H1 (cell line): ENCODE data around the gene GSTT4.

Experiments
- PHF8 ChIP-seq: fragments of 200-600 bp; sonication (generic); conservative IDR thresholded peaks from 2 replicates; pipeline ENCODE4 v1.7.1; 2012; ENCODE audit warnings: low read depth, mild to moderate bottlenecking, inconsistent platforms, low read length, moderate library complexity
- POLR2A ChIP-seq, 2 experiments: IDR thresholded peaks; 1 replicate in 1 of 2; 2 replicates in 1 of 2; pipeline ENCODE4 v1.6.1; 2011; ENCODE audit warnings: low read depth in 2 of 2, low read length in 2 of 2, mild to moderate bottlenecking in 2 of 2; ENCODE audit errors: control extremely low read depth in 1 of 2
- POLR2AphosphoS5 ChIP-seq: IDR thresholded peaks from 2 replicates; pipeline ENCODE4 v1.6.1; 2011; ENCODE audit warnings: low read depth, low read length
- RAD21 ChIP-seq, 2 experiments: IDR thresholded peaks in 1 of 2; conservative IDR thresholded peaks in 1 of 2; 2 replicates each; pipeline ENCODE4 v1.6.1; 2011; ENCODE audit warnings: low read depth in 2 of 2, low read length in 2 of 2, improper control_type of control experiment in 1 of 2, inconsistent platforms in 1 of 2, mild to moderate bottlenecking in 1 of 2, moderate library complexity in 1 of 2
- SIN3A ChIP-seq, 2 experiments: IDR thresholded peaks in 1 of 2; conservative IDR thresholded peaks in 1 of 2; 2 replicates each; pipeline ENCODE4 v1.6.1; 2011 to 2012; ENCODE audit warnings: low read length in 2 of 2, improper control_type of control experiment in 1 of 2, low read depth in 1 of 2, mild to moderate bottlenecking in 1 of 2
- TAF1 ChIP-seq: IDR thresholded peaks from 2 replicates; pipeline ENCODE4 v1.6.1; 2011; ENCODE audit warnings: mild to moderate bottlenecking, low read depth, low read length
- ZNF274 ChIP-seq: IDR thresholded peaks from 2 replicates; pipeline ENCODE4 v1.7.0; 2012; ENCODE audit warnings: low read length, borderline replicate concordance; ENCODE audit errors: extremely low read depth
- TF ChIP-seq, protein P1 (sequence below), 3 experiments: IDR thresholded peaks; 1 replicate in 2 of 3; 2 replicates in 1 of 3; pipeline versions ENCODE4 v1.5.1 to v1.6.1; 2011; ENCODE audit warnings: low read length in 3 of 3, mild to moderate bottlenecking in 3 of 3, inconsistent platforms in 2 of 3, low read depth in 1 of 3, moderate library complexity in 1 of 3; ENCODE audit not compliant: insufficient read depth in 1 of 3; ENCODE audit errors: control extremely low read depth in 1 of 3

GRCh38 chr22:24054356-24054755 is 49.1 kb upstream of the GSTT4 start:
- TF ChIP-seq POLR2AphosphoS5 (no peak), POLR2A (IDR thresholded peaks at IDR 0.05; ENCODE audit: control extremely low read depth in 1 of 2, low read depth in 2 of 2, low read length in 2 of 2) (no peak), PHF8 (no peak), TAF1 (no peak), ZNF274 (no peak), RAD21 (IDR thresholded peaks at IDR 0.05 in 1 of 2, conservative IDR thresholded peaks at IDR 0.05 in 1 of 2; ENCODE audit: low read depth in 2 of 2, low read length in 2 of 2) (no peak), SIN3A (conservative IDR thresholded peaks at IDR 0.05 in 1 of 2, IDR thresholded peaks at IDR 0.05 in 1 of 2; ENCODE audit: low read depth in 1 of 2, low read length in 2 of 2) (no peak)
- TF ChIP-seq, protein P1, sequence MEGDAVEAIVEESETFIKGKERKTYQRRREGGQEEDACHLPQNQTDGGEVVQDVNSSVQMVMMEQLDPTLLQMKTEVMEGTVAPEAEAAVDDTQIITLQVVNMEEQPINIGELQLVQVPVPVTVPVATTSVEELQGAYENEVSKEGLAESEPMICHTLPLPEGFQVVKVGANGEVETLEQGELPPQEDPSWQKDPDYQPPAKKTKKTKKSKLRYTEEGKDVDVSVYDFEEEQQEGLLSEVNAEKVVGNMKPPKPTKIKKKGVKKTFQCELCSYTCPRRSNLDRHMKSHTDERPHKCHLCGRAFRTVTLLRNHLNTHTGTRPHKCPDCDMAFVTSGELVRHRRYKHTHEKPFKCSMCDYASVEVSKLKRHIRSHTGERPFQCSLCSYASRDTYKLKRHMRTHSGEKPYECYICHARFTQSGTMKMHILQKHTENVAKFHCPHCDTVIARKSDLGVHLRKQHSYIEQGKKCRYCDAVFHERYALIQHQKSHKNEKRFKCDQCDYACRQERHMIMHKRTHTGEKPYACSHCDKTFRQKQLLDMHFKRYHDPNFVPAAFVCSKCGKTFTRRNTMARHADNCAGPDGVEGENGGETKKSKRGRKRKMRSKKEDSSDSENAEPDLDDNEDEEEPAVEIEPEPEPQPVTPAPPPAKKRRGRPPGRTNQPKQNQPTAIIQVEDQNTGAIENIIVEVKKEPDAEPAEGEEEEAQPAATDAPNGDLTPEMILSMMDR (IDR thresholded peaks at IDR 0.05; ENCODE audit: control extremely low read depth in 1 of 3, insufficient read depth in 1 of 3, low read depth in 1 of 3, low read length in 3 of 3), result no peak
